ENCODE results near the gene MASP1.
"Not testable (repeated sequence)": the region's sequence is repeated elsewhere in the genome, so short reads cannot be mapped to it uniquely, and the experiment has no call there.

The MASP1 gene

DNA sequence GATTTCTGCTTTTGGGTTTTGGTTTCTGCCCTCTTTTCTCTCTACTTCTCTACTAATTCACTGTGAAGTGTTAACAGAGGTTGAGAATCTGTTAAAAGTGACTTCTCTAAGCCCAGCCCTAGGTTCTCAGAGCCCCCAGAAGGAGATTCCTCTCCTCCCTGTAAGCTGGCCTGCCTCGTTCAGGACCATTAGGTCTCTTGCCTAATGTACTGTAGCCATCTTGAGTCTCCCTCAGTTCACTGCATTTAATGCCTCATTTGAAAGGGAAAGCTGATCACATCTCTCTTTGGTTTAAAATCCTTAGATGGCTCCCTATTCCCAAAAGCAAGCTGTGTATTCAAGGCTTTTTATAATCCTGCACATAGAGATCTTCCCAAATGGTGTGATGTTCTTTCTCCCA is 77.9 kb downstream of the MASP1 start:
- DNase-seq = no peak

GRCh38 chr3:187212705-187213104 is 78.8 kb downstream of the MASP1 start:
- no peak for DNase-seq

GRCh38 chr3:187212196-187212545 is 79.4 kb downstream of the MASP1 start:
- DNase-seq = no peak

DNA sequence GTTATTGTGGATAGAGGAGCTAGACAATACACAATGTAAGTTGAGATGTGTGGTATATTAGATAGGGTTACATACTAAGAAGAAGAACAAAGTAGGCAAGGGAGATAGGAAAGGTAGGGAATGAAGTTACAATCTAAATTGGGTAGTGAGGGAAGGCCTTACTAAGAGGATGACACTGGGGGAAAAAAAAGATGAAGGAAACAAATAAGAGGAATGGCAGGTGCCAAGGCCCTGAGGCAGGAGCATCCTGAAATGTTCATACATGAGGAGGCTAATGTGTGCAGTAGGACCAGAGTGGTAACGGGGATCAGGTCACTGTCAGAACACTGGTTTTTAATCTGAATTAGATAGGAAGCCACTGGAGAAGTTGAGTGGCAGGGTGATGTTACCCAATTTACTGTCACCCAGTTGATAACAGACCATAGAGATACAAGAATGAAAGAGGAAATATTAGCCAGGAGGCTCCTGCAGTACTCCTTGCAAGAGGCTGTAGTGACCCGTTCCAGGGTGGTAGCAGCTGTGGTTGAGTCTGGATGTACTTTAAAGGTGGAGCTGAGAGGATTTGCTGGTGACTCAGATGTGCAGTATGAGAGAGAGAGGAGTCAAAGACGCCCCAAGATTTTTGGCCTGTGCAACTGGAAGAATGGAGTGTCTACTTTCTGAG is 79.9 kb downstream of the MASP1 start:
- no peak for DNase-seq

- no peak for DNase-seq
Observed at GRCh38 chr3:187210545-187211327, 80.8 kb downstream of the MASP1 start.

GRCh38 chr3:187210091-187210490 is 81.4 kb downstream of the MASP1 start:
- DNase-seq = no peak

DNA sequence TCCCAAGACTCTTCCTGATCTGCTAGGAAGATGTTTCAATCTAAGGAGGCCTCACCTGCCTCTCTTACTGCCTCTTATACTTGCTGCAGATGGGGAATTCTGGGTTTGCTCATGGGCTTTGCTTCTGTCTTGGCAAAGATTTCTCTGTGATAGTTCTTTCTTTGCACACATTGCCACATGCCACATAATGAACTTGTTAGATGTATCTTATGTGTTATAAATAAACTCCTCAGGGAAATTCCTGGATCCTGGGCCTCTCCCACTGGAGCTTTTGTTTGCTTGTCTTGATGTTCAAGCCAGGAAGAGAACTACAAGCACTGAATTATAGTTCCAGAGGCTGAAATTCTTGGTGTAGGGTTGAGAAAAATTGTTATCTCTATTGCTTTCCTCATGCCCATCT is 82.0 kb downstream of the MASP1 start:
- no peak for DNase-seq

DNA sequence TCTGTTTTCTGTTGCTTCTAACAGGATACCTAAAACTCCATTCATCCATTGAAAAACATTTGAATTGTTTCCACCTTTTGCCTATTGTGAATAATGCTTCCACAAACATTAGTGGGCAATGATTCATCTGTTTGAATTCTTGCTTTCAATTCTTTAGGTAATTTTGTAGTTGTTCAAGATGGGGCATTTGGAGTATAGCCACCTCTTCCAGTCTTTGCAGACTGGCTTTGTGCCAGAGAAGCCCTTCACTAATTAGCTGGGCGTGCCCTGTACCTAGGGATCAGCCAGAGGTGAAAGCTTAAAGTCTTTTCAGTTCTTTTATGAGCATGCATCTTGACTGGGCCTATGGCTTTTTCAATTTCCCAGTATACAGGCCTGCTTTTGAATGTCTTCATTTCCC is 83.4 kb downstream of the MASP1 start:
- no peak for DNase-seq

GRCh38 chr3:187207624-187208023 is 83.9 kb downstream of the MASP1 start:
- DNase-seq = no peak

GRCh38 chr3:187207062-187207461 is 84.5 kb downstream of the MASP1 start:
- DNase-seq = no peak

DNA sequence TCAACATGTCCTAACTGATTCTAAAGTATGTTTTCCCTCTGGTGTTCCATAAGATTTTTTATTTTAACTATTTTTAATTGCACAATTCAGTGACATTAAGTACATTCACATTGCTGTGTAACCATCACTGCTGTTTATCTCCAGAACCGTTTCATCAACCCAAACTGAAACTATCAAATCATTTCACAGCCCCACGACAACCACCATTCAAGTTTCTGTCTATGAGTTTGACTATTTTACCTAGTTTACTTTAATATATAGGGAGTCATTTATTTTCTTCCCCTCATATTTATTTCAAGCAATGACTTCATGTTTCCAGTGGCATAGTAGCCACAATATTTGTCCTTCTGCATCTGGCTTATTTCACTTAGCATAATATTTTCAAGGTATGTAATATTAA is 85.9 kb downstream of the MASP1 start:
- no peak for DNase-seq

- not testable (repeated sequence) for DNase-seq
Observed at GRCh38 chr3:187199463-187200050, 92.0 kb downstream of the MASP1 start.

DNA sequence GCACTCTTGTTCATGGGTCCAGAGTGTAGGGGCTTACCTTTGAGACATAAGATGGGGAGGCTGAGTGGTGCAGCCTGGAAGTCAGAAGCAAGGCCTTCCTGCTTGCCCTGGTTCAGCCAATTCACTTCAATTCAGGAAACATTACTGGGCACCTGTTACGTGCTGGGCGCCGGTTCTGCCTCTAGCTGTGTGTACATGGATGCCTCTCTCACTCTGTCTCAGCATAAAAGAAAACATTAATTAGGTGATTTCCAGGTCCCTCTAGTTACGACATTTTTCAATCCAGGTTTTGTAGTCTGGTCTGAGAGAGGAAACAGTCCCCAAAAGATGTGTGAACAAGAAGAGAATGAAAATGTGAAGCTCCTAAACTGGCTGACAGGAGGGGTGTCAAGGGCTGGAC is 93.0 kb downstream of the MASP1 start:
- DNase-seq = no peak

- DNase-seq = no peak
Observed at GRCh38 chr3:187197335-187197649, 94.2 kb downstream of the MASP1 start, which contains the start of gene RTP1. TSS of gene RTP1 (plus strand) at chr3:187197486. CDS start at chr3:187197516, 30 bp downstream.

DNA sequence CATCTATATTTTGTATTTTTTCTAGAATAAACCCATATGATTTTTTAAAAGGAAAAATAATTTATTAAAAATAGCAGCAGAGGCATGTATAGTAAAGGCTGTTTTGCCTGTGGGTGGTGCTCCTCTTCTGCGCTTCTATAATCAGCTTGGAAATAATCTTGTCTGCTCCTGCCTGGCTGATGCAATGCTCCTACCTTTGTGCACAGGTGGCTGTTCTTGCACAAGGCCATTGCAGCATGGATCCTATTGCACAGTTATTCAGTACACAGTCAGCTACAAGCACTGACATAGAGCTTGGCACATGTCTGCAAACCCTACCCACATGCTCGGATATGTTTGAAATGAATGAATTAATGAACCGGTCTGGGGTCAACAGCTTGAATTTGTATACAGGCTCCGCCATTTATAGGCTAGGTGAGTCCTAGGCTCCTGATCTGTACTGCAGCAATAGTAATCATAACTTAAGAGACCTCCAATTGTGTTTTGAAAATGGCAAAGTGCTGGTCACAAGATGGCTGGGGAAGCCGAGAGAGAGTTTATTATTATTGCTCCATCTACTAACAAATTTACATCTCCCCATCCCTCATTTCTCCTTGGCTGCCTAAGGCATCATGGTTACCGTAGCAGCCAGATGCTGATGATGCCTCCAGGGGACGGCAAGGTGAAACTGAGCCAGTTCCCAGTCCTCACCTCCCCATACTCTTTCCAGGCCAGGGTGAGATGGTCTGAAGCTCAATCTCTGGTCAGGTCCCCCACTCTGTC is 94.8 kb downstream of the MASP1 start:
- DNase-seq = no peak

- no peak for DNase-seq
Observed at GRCh38 chr3:187193181-187193580, 98.4 kb downstream of the MASP1 start.

DNA sequence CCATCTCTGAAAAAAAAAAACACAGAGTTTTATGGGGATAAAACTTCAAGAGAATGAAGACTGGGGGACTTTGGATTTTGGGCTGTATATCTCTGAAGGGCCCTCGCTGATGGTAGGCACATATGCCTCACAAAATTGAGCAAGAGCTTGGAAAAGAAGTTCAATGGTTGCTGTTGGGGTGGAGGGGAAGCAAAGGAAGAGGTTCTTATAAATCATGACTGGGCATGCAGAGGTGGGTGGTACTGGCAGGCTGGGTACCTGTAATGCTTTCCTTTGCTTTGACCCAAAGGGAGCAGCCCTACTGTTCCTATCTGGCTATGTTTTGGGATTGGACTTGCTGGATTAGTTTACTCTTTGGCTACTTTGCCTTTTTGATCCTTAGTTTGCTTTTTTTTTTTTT is 100.3 kb downstream of the MASP1 start:
- DNase-seq = no peak

GRCh38 chr3:187188931-187189330 is 102.6 kb downstream of the MASP1 start:
- DNase-seq = no peak

- DNase-seq = no peak
Observed at GRCh38 chr3:187186801-187187421, 104.6 kb downstream of the MASP1 start.

- DNase-seq = no peak
Observed at GRCh38 chr3:187186375-187186774, 105.2 kb downstream of the MASP1 start.

- DNase-seq = no peak
Observed at GRCh38 chr3:187185759-187186158, 105.8 kb downstream of the MASP1 start.
